Vagina (tissue), 2 donors: ENCODE measurements around the gene SERPINE2. TPM values are rescaled to one million over a fixed set of nuclear protein-coding genes. Genes with fewer than 3 reads are reported as not detected.

Source experiments
- DNase-seq, 2 donors: peaks; one replicate each; pipeline ENCODE4 v3.0.0-alpha.2; 2017; ENCODE audit errors: extremely low spot score in 2 of 2
- H3K27ac ChIP-seq: fragments of 200-600 bp; sonication (generic); one replicate; pipeline ENCODE4 v1.5.1; 2019
- H3K27me3 ChIP-seq: fragments of 200-600 bp; sonication (generic); one replicate; pipeline ENCODE4 v1.5.1; 2019
- H3K36me3 ChIP-seq, 2 donors: fragments of 200-600 bp; sonication (generic); one replicate each; pipeline ENCODE4 v1.5.1; 2017 to 2019
- H3K4me1 ChIP-seq: fragments of 200-600 bp; sonication (generic); one replicate; pipeline ENCODE4 v1.5.1; 2019
- H3K4me3 ChIP-seq, 2 donors: fragments of 200-600 bp; sonication (generic); 1 replicate in 1 of 2; 2 replicates in 1 of 2; pipeline ENCODE4 v1.5.1; 2016 to 2019
- H3K9me3 ChIP-seq: fragments of 200-600 bp; sonication (generic); one replicate; pipeline ENCODE4 v1.5.1; 2019
- CTCF ChIP-seq, 3 experiments: fragments of 450-650 bp in 2 of 3; fragments of 200-600 bp in 1 of 3; sonication (generic) in 1 of 3; IDR thresholded peaks; one replicate each; pipeline ENCODE4 v1.5.1; 2017 to 2019; ENCODE audit warnings: antibody characterized with exemption in 3 of 3, mild to moderate bottlenecking in 2 of 3, moderate library complexity in 2 of 3
- POLR2A ChIP-seq, 2 donors: fragments of 450-650 bp; IDR thresholded peaks; one replicate each; pipeline ENCODE4 v1.6.1; 2017; ENCODE audit warnings: antibody characterized with exemption in 2 of 2, mild to moderate bottlenecking in 2 of 2, moderate library complexity in 2 of 2
- POLR2AphosphoS5 ChIP-seq, 2 donors: sonication (generic); formaldehyde crosslinking; IDR thresholded peaks; one replicate each; pipeline ENCODE4 v1.9.0; 2017; ENCODE audit warnings: antibody characterized with exemption in 2 of 2, mild to moderate bottlenecking in 2 of 2, low read depth in 1 of 2; ENCODE audit not compliant: insufficient read depth in 1 of 2
- intact Hi-C: fragments of 100-400 bp; cut with DNase I; formaldehyde crosslinking; loops from one replicate; pipeline ENCODE4 v1.15.1; 2023
- total RNA-seq: library from RNA; depleted of rRNA; stranded (reverse); fragments of >200 nt; gene quantifications from one replicate; pipeline ENCODE4 v1.2.3, GENCODE V29; 2016

The SERPINE2 gene
- total RNA-seq, 1 donor from 2014 or later, result 52.3 TPM

- Histone ChIP-seq H3K36me3 (no peaks in the 10 kb centered on the region), H3K4me3 (no peak overlapping the region), H3K9me3 (no peaks in the 10 kb centered on the region), H3K27ac (no peak overlapping the region), H3K4me1 (no peaks in the 10 kb centered on the region), H3K27me3 (no peaks in the 10 kb centered on the region)
- intact Hi-C loops, result no loop called here
- TF ChIP-seq CTCF (IDR thresholded peaks at IDR 0.05), result no peak
- TF ChIP-seq POLR2AphosphoS5 (IDR thresholded peaks at IDR 0.05; ENCODE audit: insufficient read depth in 1 of 2, low read depth in 1 of 2), result no peak
- no peak for TF ChIP-seq POLR2A (IDR thresholded peaks at IDR 0.05)
- no peak for DNase-seq
Observed at GRCh38 chr2:224032283-224032682, 6.8 kb downstream of the SERPINE2 start.

GRCh38 chr2:224031358-224031970 is 7.6 kb downstream of the SERPINE2 start:
- TF ChIP-seq CTCF (IDR thresholded peaks at IDR 0.05), result no peak
- TF ChIP-seq POLR2AphosphoS5 (IDR thresholded peaks at IDR 0.05; ENCODE audit: insufficient read depth in 1 of 2, low read depth in 1 of 2), result no peak
- no peak for TF ChIP-seq POLR2A (IDR thresholded peaks at IDR 0.05)
- H3K27ac ChIP-seq, result no peak overlapping the region
- no peaks in the 10 kb centered on the region for H3K27me3 ChIP-seq
- no peaks in the 10 kb centered on the region for H3K36me3 ChIP-seq
- H3K4me1 ChIP-seq, result no peaks in the 10 kb centered on the region
- DNase-seq, result no peak
- H3K9me3 ChIP-seq, result no peaks in the 10 kb centered on the region
- intact Hi-C loops, result no loop called here
- H3K4me3 ChIP-seq, result no peak overlapping the region

- no peaks in the 10 kb centered on the region for H3K36me3 ChIP-seq
- DNase-seq, result no peak
- H3K27me3 ChIP-seq, result no peaks in the 10 kb centered on the region
- intact Hi-C loops, result no loop called here
- H3K9me3 ChIP-seq, result no peaks in the 10 kb centered on the region
- H3K4me3 ChIP-seq, result no peak overlapping the region
- no peaks in the 10 kb centered on the region for H3K4me1 ChIP-seq
- TF ChIP-seq POLR2AphosphoS5 (IDR thresholded peaks at IDR 0.05; ENCODE audit: insufficient read depth in 1 of 2, low read depth in 1 of 2), result no peak
- TF ChIP-seq CTCF (IDR thresholded peaks at IDR 0.05), result no peak
- TF ChIP-seq POLR2A (IDR thresholded peaks at IDR 0.05), result no peak
- no peak overlapping the region for H3K27ac ChIP-seq
Observed at GRCh38 chr2:224030786-224031185, 8.3 kb downstream of the SERPINE2 start.

- Histone ChIP-seq H3K27me3 (no peaks in the 10 kb centered on the region), H3K9me3 (no peaks in the 10 kb centered on the region), H3K27ac (no peak overlapping the region), H3K4me1 (no peaks in the 10 kb centered on the region), H3K4me3 (no peak overlapping the region), H3K36me3 (no peaks in the 10 kb centered on the region)
- TF ChIP-seq POLR2A (IDR thresholded peaks at IDR 0.05), result no peak
- intact Hi-C loops, result no loop called here
- DNase-seq, result no peak
Observed at GRCh38 chr2:224029876-224030275, 9.2 kb downstream of the SERPINE2 start.

GRCh38 chr2:224027931-224028330 is 11.2 kb downstream of the SERPINE2 start:
- no peak overlapping the region for H3K27ac ChIP-seq
- DNase-seq, result no peak
- intact Hi-C loops, result no loop called here
- H3K9me3 ChIP-seq, result no peaks in the 10 kb centered on the region
- no peak for TF ChIP-seq POLR2A (IDR thresholded peaks at IDR 0.05)
- TF ChIP-seq POLR2AphosphoS5 (IDR thresholded peaks at IDR 0.05; ENCODE audit: insufficient read depth in 1 of 2, low read depth in 1 of 2), result no peak
- no peak for TF ChIP-seq CTCF (IDR thresholded peaks at IDR 0.05)
- no peaks in the 10 kb centered on the region for H3K36me3 ChIP-seq
- H3K27me3 ChIP-seq, result no peaks in the 10 kb centered on the region
- H3K4me1 ChIP-seq, result no peaks in the 10 kb centered on the region
- H3K4me3 ChIP-seq, result no peak overlapping the region
